HCT116 (cell line): ENCODE results near the gene MSI2. TPM values are rescaled to one million over a fixed set of nuclear protein-coding genes. Genes with fewer than 3 reads are reported as not detected.
A peak's percentile ranks its signal among the peaks of the same experiment; 100 is the strongest.

Experiments
- ATAC-seq: fragments of 200-7000 bp; cut with Tn5 transposase; 2 replicates; pipeline ENCODE4 v1.9.1; 2020; ENCODE audit warnings: mild to moderate bottlenecking, moderate library complexity
- BruUV-seq: library from RNA; stranded (reverse); fragments of 400-500 nt; replicated peaks from 2 replicates; lab custom pipeline; 2021; lab: Mats Ljungman, UMichigan
- CTCF ChIA-PET: fragments of 300-600 bp; sonication (Branson Sonifier 250); formaldehyde crosslinking; loops from one replicate; lab custom pipeline; 2021; ENCODE audit warnings: antibody characterized with exemption; lab: Charles Lee
- POLR2A ChIA-PET: fragments of 300-600, 350-600 bp; sonication (Branson Sonifier 250); formaldehyde crosslinking; loops from one replicate; lab custom pipeline; 2021; ENCODE audit warnings: antibody characterized with exemption; lab: Charles Lee
- RAD21 ChIA-PET, 2 experiments: fragments of 300-600 bp; sonication (Branson Sonifier 250); formaldehyde crosslinking; loops; one replicate each; lab custom pipeline; 2023; ENCODE audit warnings: low total read pairs in 2 of 2; ENCODE audit not compliant: uncharacterized antibody in 2 of 2, unreplicated experiment in 2 of 2, low non-redundant PET in 1 of 2; lab: Charles Lee
- DNase-seq: peaks from one replicate; pipeline ENCODE4 v3.0.0-alpha.2; 2010; ENCODE audit warnings: low read depth, low spot score
- H2AFZ ChIP-seq: fragments of 200-600 bp; shearing (Covaris generic), sonication (generic); 2 replicates; pipeline ENCODE4 v1.6.1; 2017; ENCODE audit warnings: low read depth, mixed run types, mixed read lengths, antibody characterized with exemption, low read length; ENCODE audit not compliant: poor library complexity, severe bottlenecking
- H3K27ac ChIP-seq: 2 replicates; pipeline ENCODE4 v1.5.1; 2012; ENCODE audit warnings: low read depth, low read length
- H3K27me3 ChIP-seq: fragments of 200-600 bp; sonication (generic); 2 replicates; pipeline ENCODE4 v1.6.1; 2016; ENCODE audit warnings: mixed run types, low read length, mixed read lengths; ENCODE audit not compliant: insufficient read depth
- H3K36me3 ChIP-seq, 2 experiments: fragments of 200-500 bp in 1 of 2; fragments of 200-600 bp in 1 of 2; sonication (Bioruptor generic) in 1 of 2; sonication (generic) in 1 of 2; 2 replicates each; pipeline versions ENCODE4 v1.5.1 to v1.6.1; 2014 to 2016; ENCODE audit warnings: low read length in 2 of 2, inconsistent platforms in 1 of 2, mixed read lengths in 1 of 2, mixed run types in 1 of 2; ENCODE audit not compliant: insufficient read depth in 2 of 2, control insufficient read depth in 1 of 2
- H3K4me1 ChIP-seq, 2 experiments: fragments of 200-600 bp in 1 of 2; sonication (generic) in 1 of 2; 2 replicates each; pipeline versions ENCODE4 v1.5.1 to v1.6.1; 2012 to 2017; ENCODE audit warnings: low read length in 2 of 2, inconsistent platforms in 1 of 2, mild to moderate bottlenecking in 1 of 2, mixed read lengths in 1 of 2, mixed run types in 1 of 2, moderate library complexity in 1 of 2; ENCODE audit not compliant: insufficient read depth in 2 of 2, control insufficient read depth in 1 of 2
- H3K4me2 ChIP-seq: fragments of 200-600 bp; sonication (generic); 2 replicates; pipeline ENCODE4 v1.6.1; 2017; ENCODE audit warnings: mixed run types, low read length, mixed read lengths
- H3K4me3 ChIP-seq, 2 experiments: fragments of 200-600 bp in 1 of 2; sonication (generic) in 1 of 2; replicated peaks in 1 of 2; 2 replicates each; pipeline ENCODE4 v1.5.1; 2011 to 2016; ENCODE audit warnings: low read length in 2 of 2, control low read depth in 1 of 2, low read depth in 1 of 2, mild to moderate bottlenecking in 1 of 2, mixed read lengths in 1 of 2, mixed run types in 1 of 2
- H3K79me2 ChIP-seq: fragments of 200-600 bp; sonication (generic); 2 replicates; pipeline ENCODE4 v1.6.1; 2017; ENCODE audit warnings: mild to moderate bottlenecking, mixed run types, low read length, moderate library complexity, mixed read lengths; ENCODE audit not compliant: insufficient read depth
- H3K9ac ChIP-seq: fragments of 200-600 bp; sonication (generic); 2 replicates; pipeline ENCODE4 v1.6.1; 2016; ENCODE audit warnings: low read length, mixed read lengths
- H3K9me2 ChIP-seq: fragments of 200-600 bp; sonication (generic), shearing (Covaris generic); 2 replicates; pipeline ENCODE4 v1.6.1; 2017; ENCODE audit warnings: mixed run types, mild to moderate bottlenecking, moderate library complexity; ENCODE audit not compliant: insufficient read depth
- H3K9me3 ChIP-seq, 2 experiments: fragments of 200-500 bp in 1 of 2; fragments of 200-600 bp in 1 of 2; sonication (Bioruptor generic) in 1 of 2; sonication (generic) in 1 of 2; 2 replicates each; pipeline ENCODE4 v1.6.1; 2014 to 2017; ENCODE audit warnings: low read length in 2 of 2, mixed read lengths in 2 of 2, inconsistent platforms in 1 of 2, low read depth in 1 of 2, mild to moderate bottlenecking in 1 of 2, mixed run types in 1 of 2, moderate library complexity in 1 of 2; ENCODE audit not compliant: control insufficient read depth in 1 of 2, insufficient read depth in 1 of 2
- H4K20me1 ChIP-seq: fragments of 200-600 bp; sonication (generic), shearing (Covaris generic); 2 replicates; pipeline ENCODE4 v1.6.1; 2017; ENCODE audit warnings: mixed run types, mild to moderate bottlenecking, moderate library complexity; ENCODE audit not compliant: insufficient read depth
- ATF3 ChIP-seq: IDR thresholded peaks from 2 replicates; pipeline ENCODE4 v1.6.1; 2012
- CBX3 ChIP-seq: IDR thresholded peaks from 2 replicates; pipeline ENCODE4 v1.6.1; 2012; ENCODE audit warnings: low read depth
- EGR1 ChIP-seq: IDR thresholded peaks from 2 replicates; pipeline ENCODE4 v1.6.1; 2012; ENCODE audit warnings: low read depth
- ELF1 ChIP-seq: IDR thresholded peaks from 2 replicates; pipeline ENCODE4 v1.6.1; 2012; ENCODE audit warnings: low read depth, borderline replicate concordance
- EZH2 ChIP-seq: fragments of 200-600 bp; sonication (generic); IDR thresholded peaks from 2 replicates; pipeline ENCODE4 v1.6.1; 2017; ENCODE audit warnings: antibody characterized with exemption, mixed run types
- FOSL1 ChIP-seq: IDR thresholded peaks from 2 replicates; pipeline ENCODE4 v1.6.1; 2012; ENCODE audit warnings: low read depth
- JUND ChIP-seq: IDR thresholded peaks from 2 replicates; pipeline ENCODE4 v1.6.1; 2012
- POLR2A ChIP-seq: IDR thresholded peaks from 2 replicates; pipeline ENCODE4 v1.7.0; 2011; ENCODE audit warnings: borderline replicate concordance; ENCODE audit not compliant: insufficient read depth, insufficient read length; ENCODE audit errors: extremely low read depth
- RAD21 ChIP-seq: IDR thresholded peaks from 2 replicates; pipeline ENCODE4 v1.6.1; 2012; ENCODE audit warnings: low read depth, mild to moderate bottlenecking
- REST ChIP-seq: IDR thresholded peaks from 2 replicates; pipeline ENCODE4 v1.6.1; 2012; ENCODE audit warnings: low read depth
- SIN3A ChIP-seq: IDR thresholded peaks from 2 replicates; pipeline ENCODE4 v1.6.1; 2012; ENCODE audit warnings: low read depth
- SP1 ChIP-seq: IDR thresholded peaks from 2 replicates; pipeline ENCODE4 v1.6.1; 2012; ENCODE audit warnings: low read depth
- SRF ChIP-seq: IDR thresholded peaks from 2 replicates; pipeline ENCODE4 v1.6.1; 2012; ENCODE audit warnings: low read depth
- YY1 ChIP-seq: IDR thresholded peaks from 2 replicates; pipeline ENCODE4 v1.6.1; 2011; ENCODE audit warnings: low read length, low read depth, moderate library complexity, mild to moderate bottlenecking; ENCODE audit not compliant: insufficient replicate concordance; ENCODE audit errors: extremely low read depth
- ZFX ChIP-seq: fragments of 450-650 bp; IDR thresholded peaks from 2 replicates; pipeline ENCODE4 v1.6.1; 2017
- ZNF274 ChIP-seq: fragments of 200-500 bp; sonication (Bioruptor generic); IDR thresholded peaks from 2 replicates; pipeline ENCODE4 v1.6.1; 2014; ENCODE audit warnings: mild to moderate bottlenecking, low read depth, low read length, inconsistent platforms
- intact Hi-C: fragments of 100-400 bp; cut with micrococcal nuclease; formaldehyde crosslinking; loops from 2 replicates; pipeline ENCODE4 v1.10.0; 2022
- total RNA-seq: library from RNA; stranded (reverse); gene quantifications from one replicate; pipeline ENCODE4 v1.2.1, GENCODE V29; 2021; ENCODE audit not compliant: unreplicated experiment
- TF ChIP-seq, protein P1 (sequence below), 3 experiments: fragments of 200-600 bp in 1 of 3; sonication (generic) in 1 of 3; IDR thresholded peaks in 2 of 3; conservative IDR thresholded peaks in 1 of 3; 2 replicates each; pipeline ENCODE4 v1.5.1; 2012 to 2017; ENCODE audit warnings: low read depth in 2 of 3, low read length in 2 of 3, antibody characterized with exemption in 1 of 3, borderline replicate concordance in 1 of 3, control low read depth in 1 of 3, mild to moderate bottlenecking in 1 of 3, mixed read lengths in 1 of 3, mixed run types in 1 of 3, moderate library complexity in 1 of 3; ENCODE audit not compliant: insufficient read depth in 1 of 3
- TF ChIP-seq, protein P2 (sequence below): IDR thresholded peaks from 2 replicates; pipeline ENCODE4 v1.6.1; 2011; ENCODE audit warnings: mild to moderate bottlenecking, low read length, moderate library complexity; ENCODE audit not compliant: insufficient replicate concordance; ENCODE audit errors: extremely low read depth
- TF ChIP-seq, protein P3 (sequence below): IDR thresholded peaks from 2 replicates; pipeline ENCODE4 v1.6.1; 2012

MSI2 gene
- total RNA-seq, 1 experiment from 2014 or later: 137 TPM

DNA sequence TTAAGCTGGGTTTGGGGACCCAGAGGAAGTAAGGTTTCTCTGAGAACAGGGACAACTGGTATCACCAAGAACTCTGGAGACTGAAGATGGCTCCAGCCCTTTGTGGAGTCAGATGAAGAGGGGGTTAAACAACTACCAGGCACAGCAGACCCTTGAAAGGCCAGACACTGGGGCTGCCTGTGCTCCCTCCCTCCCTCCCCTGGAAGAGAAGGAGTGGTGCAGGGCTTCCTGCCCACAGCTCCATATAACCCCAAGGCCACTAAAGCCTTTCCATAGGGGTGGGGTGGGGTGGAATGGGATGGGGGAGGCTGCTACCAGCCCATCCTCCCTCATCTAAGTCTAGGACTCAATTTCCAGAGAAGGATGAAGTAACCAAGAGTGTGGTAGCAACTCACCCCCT lies 422.1 kb downstream of the MSI2 start:
- intact Hi-C loops: no loop called here
- RAD21 ChIA-PET: no interaction called here

More for the DNA sequence above, 422.1 kb downstream of the MSI2 start:
- H3K36me3 ChIP-seq: no peaks in the 10 kb centered on the region; a peak in 1 of 4 replicates
- no peak overlapping the region for H2AFZ ChIP-seq
- H3K4me2 ChIP-seq: no peak overlapping the region
- H3K4me1 ChIP-seq: no peaks in the 10 kb centered on the region
- no peak for DNase-seq
- BruUV-seq: no TSS peak
- H3K79me2 ChIP-seq: no peaks in the 10 kb centered on the region
- ChIA-PET CTCF (interaction anchor here (1.1 to 1.5 kb wide), 2 partner anchors 8 to 435 kb away, joined by 3 to 4 read pairs; no protein-coding TSS in a partner anchor), POLR2A (no interaction called here)
- TF ChIP-seq FOSL1: no peak
- TF ChIP-seq JUND: no peak
- TF ChIP-seq REST: no peak
- no peak for TF ChIP-seq YY1
- no peak for TF ChIP-seq EZH2
- TF ChIP-seq ZNF274: no peak
- TF ChIP-seq RAD21: no peak
- no peak for TF ChIP-seq EGR1
- TF ChIP-seq POLR2A: no peak
- TF ChIP-seq SIN3A: no peak
- no peak for TF ChIP-seq SP1
- TF ChIP-seq CBX3: no peak
- no peak for TF ChIP-seq ELF1
- TF ChIP-seq, protein P1, sequence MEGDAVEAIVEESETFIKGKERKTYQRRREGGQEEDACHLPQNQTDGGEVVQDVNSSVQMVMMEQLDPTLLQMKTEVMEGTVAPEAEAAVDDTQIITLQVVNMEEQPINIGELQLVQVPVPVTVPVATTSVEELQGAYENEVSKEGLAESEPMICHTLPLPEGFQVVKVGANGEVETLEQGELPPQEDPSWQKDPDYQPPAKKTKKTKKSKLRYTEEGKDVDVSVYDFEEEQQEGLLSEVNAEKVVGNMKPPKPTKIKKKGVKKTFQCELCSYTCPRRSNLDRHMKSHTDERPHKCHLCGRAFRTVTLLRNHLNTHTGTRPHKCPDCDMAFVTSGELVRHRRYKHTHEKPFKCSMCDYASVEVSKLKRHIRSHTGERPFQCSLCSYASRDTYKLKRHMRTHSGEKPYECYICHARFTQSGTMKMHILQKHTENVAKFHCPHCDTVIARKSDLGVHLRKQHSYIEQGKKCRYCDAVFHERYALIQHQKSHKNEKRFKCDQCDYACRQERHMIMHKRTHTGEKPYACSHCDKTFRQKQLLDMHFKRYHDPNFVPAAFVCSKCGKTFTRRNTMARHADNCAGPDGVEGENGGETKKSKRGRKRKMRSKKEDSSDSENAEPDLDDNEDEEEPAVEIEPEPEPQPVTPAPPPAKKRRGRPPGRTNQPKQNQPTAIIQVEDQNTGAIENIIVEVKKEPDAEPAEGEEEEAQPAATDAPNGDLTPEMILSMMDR (IDR thresholded peaks at IDR 0.05 in 2 of 3, conservative IDR thresholded peaks at IDR 0.05 in 1 of 3; ENCODE audit: borderline replicate concordance in 1 of 3, insufficient read depth in 1 of 3, low read depth in 2 of 3, low read length in 2 of 3): no peak
- no peak for TF ChIP-seq SRF
- no peak for TF ChIP-seq ATF3
- no peak for TF ChIP-seq ZFX
- TF ChIP-seq, protein P2, sequence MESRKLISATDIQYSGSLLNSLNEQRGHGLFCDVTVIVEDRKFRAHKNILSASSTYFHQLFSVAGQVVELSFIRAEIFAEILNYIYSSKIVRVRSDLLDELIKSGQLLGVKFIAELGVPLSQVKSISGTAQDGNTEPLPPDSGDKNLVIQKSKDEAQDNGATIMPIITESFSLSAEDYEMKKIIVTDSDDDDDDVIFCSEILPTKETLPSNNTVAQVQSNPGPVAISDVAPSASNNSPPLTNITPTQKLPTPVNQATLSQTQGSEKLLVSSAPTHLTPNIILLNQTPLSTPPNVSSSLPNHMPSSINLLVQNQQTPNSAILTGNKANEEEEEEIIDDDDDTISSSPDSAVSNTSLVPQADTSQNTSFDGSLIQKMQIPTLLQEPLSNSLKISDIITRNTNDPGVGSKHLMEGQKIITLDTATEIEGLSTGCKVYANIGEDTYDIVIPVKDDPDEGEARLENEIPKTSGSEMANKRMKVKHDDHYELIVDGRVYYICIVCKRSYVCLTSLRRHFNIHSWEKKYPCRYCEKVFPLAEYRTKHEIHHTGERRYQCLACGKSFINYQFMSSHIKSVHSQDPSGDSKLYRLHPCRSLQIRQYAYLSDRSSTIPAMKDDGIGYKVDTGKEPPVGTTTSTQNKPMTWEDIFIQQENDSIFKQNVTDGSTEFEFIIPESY: no peak
- TF ChIP-seq, protein P3, sequence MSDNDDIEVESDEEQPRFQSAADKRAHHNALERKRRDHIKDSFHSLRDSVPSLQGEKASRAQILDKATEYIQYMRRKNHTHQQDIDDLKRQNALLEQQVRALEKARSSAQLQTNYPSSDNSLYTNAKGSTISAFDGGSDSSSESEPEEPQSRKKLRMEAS: no peak
- H3K27me3 ChIP-seq: no peaks in the 10 kb centered on the region
- no peaks in the 10 kb centered on the region for H4K20me1 ChIP-seq
- no peak overlapping the region for H3K27ac ChIP-seq
- H3K9me3 ChIP-seq: no peaks in the 10 kb centered on the region
- H3K9ac ChIP-seq: no peak overlapping the region
- ATAC-seq: peak; percentile 52
- no peaks in the 10 kb centered on the region for H3K9me2 ChIP-seq
- H3K4me3 ChIP-seq: no peak overlapping the region
